NCI-H748 treated with DMSO at 0.1 percent for 48 hours (cell line): ENCODE results near the gene TMEM202.
"Not testable (repeated sequence)": the region's sequence is repeated elsewhere in the genome, so short reads cannot be mapped to it uniquely, and the experiment has no call there.

Experiments
- DNase-seq: peaks from one replicate; lab custom pipeline; 2025; lab: John Stamatoyannopoulos, UW

TMEM202 gene

DNA sequence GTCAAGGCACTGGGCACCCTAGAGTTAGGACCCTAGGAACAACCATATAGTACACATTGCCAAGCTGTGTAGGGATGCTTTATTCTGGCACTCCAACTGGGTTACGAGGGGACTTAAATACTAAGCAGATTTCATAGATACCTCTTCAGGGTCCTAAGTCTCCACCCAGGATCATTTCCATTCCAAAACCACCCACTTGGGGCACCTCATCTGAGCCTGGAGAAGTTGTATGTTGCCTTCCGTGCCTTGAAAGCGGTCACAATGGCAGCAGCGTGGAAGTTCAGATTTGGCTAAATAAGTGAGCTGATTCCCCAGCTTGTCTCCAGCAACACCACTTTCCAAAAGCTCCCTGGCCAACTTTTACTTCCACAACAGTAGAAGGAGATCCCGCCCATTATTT, 4.6 kb downstream of the TMEM202 start:
- DNase-seq, result no peak

DNA sequence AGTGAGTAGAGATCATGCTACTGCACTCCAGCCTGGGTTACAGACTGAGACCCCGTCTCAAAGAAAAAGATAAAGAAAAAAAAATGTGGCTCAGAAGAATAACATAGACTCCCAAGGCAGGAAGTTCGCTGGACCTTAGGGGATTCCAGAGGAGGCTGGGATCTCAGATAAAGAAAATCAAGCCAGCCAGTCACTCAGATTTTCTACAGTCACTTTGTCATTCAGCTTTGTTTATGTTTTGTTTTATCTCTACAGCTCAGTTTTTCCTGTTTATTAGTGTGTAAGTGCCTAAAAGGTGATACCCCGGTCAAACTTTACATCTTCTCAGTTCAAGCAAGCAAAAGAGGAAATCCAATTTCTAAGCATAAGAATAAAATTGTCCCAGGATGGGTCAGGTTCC, 6.3 kb downstream of the TMEM202 start:
- DNase-seq, result no peak

DNA sequence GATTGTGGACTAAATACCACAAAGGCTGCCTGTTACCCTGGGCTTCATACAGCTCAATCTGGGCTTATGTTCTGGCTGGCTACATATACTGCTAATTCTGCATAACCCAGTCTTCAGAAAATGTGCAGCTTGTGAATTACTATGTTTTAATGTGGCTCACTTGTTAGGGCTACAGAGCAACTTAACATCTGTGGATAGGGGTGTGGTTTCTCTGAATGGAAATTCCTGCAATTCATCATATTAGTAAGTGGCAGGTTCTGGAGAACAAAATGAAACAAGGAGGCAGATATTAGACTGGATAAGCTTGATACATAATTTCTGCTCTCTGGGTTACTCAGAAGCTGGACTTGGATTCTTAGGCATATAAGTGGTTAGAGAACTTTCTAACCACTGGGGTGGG, 6.7 kb downstream of the TMEM202 start:
- DNase-seq, result no peak

DNA sequence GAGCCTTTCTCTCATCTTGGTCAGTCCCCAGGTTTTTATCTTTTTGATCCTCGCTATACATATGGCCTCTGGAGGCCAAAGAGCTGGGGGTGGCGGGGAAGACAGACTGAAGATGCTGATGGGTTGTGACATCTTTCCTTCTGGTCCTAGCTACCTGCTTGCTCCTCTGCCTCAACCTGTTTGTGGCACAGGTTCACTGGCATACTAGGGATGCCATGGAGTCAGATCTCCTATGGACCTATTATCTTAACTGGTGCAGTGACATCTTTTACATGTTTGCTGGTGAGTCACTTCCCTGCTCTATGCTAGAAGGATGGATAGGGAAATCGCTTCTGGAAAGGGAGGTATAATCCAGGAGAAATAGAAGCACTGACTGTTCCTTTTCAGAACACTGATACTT, 8.8 kb downstream of the TMEM202 start:
- DNase-seq, result no peak

DNA sequence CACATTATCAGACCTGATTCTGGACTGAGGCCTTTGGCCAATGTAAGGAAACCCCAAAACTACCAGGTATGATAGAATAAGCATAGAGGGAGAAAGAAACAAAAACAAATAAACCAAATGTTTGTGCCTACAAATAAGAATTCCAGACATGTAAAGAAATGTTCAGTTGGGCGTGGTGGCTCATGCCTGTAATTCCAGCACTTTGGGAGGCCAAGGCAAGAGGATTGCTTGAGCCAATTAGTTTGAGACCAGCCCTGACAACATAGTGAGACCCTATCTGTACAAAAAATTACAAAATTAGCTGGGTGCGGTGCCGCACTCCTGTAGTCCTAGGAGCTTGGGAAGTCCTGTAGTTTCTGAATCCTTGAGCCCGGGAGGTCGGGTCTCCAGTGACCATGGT, 13.0 kb downstream of the TMEM202 start:
- DNase-seq, result no peak

DNA sequence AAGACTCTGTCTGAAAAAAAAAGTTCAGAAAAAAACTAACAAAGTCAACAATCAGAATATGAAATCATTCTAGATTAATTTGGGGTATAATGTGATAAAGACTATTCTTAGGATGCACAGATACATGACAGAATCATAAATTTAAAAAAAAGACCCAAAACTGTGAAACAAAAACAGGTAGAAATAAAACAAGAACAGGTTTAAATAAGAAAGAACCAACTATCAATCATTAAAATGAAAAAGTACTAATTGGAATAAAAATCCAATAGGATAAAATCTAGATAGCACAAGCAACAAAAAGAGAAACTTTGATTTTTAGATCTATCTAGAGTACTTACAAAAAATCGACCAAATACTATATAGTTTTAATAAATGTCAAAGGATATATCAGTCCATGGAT, 13.4 kb downstream of the TMEM202 start:
- DNase-seq, result no peak

DNA sequence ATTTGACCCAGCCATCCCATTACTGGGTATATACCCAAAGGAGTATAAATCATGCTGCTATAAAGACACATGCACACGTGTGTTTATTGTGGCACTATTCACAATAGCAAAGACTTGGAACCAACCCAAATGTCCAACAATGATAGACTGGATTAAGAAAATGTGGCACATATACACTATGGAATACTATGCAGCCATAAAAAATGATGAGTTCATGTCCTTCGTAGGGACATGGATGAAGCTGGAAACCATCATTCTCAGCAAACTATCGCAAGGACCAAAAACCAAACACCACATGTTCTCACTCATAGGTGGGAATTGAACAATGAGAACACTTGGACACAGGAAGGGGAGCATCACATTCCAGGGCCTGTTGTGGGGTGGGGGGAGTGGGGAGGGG, 15.2 kb downstream of the TMEM202 start:
- not testable (repeated sequence) for DNase-seq

DNA sequence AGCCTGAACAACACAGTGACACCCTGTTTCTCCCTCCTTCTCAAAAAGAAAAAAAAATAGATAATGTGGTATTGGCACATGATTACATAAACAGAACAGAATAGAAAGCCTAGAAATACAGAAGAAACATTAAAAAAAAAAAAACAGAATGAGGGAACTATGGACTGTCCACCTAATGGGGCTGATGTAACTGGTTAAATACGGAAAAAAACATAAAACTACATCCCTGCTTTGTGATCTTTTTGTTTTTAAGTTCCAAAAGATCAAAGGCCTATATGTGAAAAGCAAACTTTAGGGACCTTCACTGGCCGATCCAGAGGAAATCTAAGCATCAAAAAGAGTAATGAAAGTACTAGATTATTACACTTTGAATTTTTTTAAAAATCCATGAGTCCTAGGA, 17.2 kb downstream of the TMEM202 start:
- no peak for DNase-seq

DNA sequence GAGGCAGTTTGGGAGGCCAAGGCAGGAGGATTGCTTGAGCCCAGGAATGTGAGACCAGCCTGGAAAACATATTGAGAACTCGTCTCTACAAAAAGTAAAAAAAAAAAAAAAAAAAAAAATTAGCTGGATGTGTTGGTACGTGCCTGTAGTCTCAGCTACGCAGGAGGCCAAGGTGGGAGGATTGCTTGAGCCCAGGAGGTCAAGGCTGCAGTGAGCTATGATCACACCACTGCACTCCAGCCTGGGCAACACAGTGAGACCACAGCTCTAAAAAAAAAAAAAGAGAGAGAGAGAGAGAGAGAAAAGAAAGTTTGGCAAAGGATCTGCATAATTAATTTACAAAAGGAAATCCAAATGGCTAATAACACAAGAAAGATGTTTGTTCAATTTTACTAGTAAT, 21.7 kb downstream of the TMEM202 start:
- DNase-seq, result not testable (repeated sequence)

DNA sequence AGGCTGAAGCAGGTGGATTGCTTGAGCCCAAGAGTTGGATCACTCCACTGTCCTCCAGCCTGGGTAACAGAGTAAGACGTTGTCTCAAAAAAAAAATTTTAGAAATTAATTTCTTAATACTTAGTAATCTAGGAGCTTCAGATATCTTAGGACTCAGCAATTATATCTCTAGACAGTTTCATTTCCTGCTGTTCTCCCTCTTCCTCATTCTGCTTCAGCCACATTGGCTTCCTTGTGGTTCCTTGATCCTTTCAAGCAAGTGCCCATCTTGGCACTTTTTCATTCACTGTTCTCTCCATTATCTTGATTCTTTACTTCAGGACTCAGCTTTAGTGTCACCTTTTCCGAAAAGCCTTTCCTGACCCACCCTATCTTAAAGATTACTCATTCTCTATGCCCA, 22.5 kb downstream of the TMEM202 start:
- DNase-seq, result no peak

DNA sequence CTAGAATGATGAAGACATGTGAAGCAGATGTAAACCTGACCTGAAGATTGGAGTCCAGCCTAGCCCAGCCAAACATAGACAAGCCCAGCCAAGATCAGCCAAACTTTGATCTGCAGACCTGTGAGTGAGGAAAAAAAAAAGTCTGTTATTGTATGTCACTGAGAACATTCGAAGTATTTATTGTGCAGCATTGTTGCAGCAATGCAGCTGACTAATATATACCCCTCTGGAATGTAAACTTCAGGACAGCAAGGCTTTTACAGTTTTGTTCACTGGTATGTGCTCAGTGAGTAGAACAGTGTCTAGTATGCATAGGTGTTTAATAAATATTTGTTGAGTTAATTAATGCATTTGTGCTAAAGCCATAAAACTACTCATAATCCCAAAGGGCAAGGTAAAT, 23.4 kb downstream of the TMEM202 start:
- DNase-seq, result no peak

DNA sequence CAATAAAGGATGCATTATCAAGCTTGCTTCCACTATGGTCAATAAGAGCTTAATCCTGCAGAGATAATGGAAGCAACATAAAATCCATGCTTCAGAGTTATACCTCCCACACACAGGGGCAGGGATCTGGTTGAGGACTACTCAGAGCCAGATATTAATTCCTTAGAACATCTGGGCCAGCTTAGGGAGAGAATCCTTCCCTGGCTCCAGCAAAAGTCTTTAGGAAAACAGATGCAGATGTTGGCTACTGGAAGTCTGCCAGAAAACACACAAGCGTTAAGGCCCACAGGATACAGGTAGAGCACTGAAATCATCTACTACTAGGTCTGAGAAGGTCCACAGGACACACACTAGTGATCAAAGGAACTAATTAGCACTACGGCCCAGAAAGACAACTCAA, 25.2 kb downstream of the TMEM202 start:
- DNase-seq, result no peak

DNA sequence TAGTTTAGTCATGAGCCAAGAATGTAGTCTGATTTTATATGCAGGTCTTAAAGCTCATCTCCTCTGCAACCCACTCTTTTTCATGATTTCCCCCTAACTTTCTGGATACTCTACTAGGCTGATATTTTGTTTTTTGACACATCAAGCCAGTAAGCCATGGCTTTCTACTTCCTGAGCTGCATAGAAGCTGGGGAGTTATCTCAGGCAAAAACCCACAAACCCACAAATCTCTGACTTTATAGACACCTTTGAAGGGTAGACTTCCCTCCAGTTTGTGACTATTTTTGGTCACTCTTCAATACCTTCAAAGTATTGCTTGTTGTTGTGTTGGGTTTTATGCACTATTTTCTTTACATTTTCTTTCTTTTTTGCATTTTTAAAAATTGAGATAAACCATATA, 28.6 kb downstream of the TMEM202 start:
- no peak for DNase-seq

DNA sequence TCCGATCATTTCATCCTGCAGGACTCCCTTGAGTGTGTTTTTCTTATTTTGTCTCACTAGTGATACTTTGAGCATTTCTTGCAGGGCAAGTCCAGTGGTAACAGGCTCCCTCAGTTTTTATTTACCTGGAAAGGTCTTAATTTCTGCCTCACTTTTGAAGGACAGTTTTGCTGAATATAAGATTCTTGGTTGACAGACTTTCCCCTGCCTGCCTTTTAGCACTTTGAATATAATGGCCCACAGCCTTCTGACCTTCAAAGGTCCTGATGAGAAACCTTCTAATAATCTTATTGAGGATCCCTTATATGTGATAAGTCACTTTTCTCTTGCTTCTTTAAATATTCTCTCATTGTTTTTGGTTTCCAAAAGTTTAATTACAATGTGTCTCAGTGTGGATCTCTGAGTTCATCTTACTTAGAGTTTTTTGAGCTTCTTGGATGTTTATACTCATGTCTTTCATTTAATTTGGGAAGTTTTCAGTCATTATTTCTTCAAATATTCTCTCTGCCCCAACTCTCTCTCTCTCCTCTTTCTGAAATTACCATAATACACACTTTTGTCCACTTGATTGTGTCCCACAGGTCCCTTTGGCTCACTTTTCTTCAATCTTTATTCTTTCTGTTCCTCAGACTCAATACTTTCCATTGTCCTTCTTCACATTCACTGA, 39.7 kb downstream of the TMEM202 start:
- no peak for DNase-seq

DNA sequence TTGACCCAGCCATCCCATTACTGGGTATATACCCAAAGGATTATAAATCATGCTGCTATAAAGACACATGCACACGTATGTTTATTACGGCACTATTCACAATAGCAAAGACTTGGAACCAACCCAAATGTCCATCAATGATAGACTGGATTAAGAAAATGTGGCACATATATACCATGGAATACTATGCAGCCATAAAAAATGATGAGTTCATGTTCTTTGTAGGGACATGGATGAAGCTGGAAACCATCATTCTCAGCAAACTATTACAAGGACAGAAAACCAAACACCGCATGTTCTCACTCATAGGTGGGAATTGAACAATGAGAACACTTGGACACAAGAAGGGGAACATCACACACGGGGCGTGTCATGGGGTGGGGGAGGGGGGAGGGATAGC, 44.7 kb downstream of the TMEM202 start:
- not testable (repeated sequence) for DNase-seq

DNA sequence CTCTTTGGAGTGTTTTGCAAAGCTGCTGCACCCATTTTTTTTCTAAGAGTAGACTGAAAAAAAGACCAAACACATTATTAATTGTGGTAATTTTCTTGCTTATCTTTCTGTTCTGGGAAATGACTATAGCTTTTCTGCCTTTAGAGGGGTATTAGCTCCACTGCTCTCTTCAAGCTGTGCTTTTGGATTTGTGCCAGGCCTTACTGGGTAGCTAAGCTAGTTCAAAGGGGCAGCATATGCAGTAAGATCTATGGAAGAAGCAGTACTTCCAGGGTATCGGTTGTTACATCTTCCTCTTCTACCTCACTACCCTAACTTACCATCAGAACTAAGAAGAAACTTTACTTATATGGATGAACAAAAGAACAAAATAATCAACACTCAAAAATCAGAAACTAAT, 47.3 kb downstream of the TMEM202 start:
- peak; percentile 0 for DNase-seq

DNA sequence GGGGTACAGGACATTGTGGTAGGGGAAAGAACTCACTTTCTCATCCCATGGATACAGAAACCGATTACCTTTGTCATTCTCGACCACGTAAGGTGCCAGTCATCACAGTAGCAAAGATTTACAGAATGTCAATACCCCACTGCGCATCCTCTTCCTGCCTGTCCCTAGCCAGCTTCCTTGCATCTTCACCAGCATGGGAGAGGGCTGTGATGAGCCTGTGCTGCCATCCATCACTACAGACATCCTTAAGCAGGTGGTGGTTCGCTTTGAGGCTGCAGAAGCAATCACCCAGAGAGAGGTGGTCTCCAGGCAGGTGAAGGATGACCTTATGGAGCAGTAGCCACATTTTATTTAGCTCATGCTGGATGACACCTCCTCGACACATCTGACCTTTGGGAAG, 52.7 kb downstream of the TMEM202 start:
- DNase-seq, result no peak

DNA sequence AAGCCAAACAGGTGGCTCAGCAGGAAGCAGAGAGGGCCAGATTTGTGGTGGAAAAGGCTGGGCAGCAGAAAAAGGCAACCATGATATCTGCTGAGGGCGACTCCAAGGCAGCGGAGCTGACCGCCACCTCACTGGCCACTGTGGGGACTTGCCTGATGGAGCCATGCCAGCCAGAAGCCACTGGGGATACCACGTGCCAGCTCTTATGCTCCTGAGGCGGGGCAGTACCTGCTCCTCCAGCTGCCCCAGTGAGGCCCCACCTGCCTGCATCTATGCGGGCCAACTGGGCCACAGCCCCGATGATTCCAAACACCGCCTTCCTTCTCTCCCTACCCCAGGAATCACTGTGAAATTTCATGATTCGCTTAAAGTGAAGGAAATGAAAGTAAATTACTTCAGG, 53.1 kb downstream of the TMEM202 start:
- no peak for DNase-seq

DNA sequence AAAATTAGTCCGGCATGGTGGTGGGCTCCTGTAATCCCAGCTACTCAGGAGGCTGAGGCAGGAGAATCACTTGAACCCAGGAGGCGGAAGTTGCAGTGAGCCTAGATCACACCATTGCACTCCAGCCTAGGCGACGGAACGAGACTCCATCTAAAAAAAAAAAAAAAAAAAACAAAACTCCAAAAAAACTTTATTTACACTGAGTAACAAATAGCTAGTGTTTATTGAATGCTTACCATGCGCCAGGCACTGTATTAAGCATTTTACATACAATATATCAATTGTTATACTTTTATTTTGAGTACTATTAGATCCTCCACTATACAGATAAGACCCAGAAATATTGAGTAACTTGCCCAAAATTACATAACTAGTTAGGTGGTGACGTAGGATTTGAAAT, 58.6 kb downstream of the TMEM202 start:
- DNase-seq, result no peak
